Thymus (tissue), 11 donors: Measurements from ENCODE around the gene DUS3L. TPM values are rescaled to one million over a fixed set of nuclear protein-coding genes. Genes with fewer than 3 reads are reported as not detected.
A peak's percentile ranks its signal among the peaks of the same experiment; 100 is the strongest.

ENCODE experiments used
- DNase-seq, 9 donors: peaks; one replicate each; pipeline ENCODE4 v3.0.0-alpha.2; 2013; ENCODE audit warnings: low spot score in 9 of 9, low read depth in 6 of 9, missing footprints in 1 of 9
- H3K27ac ChIP-seq, 2 donors: one replicate each; pipeline ENCODE4 v1.5.1; 2013; ENCODE audit warnings: control low read depth in 1 of 2, low read depth in 1 of 2, low read length in 1 of 2, mild to moderate bottlenecking in 1 of 2, moderate library complexity in 1 of 2
- H3K27me3 ChIP-seq, 2 donors: one replicate each; pipeline ENCODE4 v1.5.1; 2013; ENCODE audit warnings: low read length in 1 of 2; ENCODE audit not compliant: control insufficient read depth in 2 of 2, insufficient read depth in 1 of 2
- H3K36me3 ChIP-seq, 2 donors: one replicate each; pipeline ENCODE4 v1.5.1; 2013; ENCODE audit warnings: low read length in 1 of 2, mild to moderate bottlenecking in 1 of 2, moderate library complexity in 1 of 2; ENCODE audit not compliant: control insufficient read depth in 2 of 2, insufficient read depth in 2 of 2
- H3K4me1 ChIP-seq, 2 donors: one replicate each; pipeline ENCODE4 v1.5.1; 2013; ENCODE audit warnings: low read length in 2 of 2; ENCODE audit not compliant: control insufficient read depth in 2 of 2, insufficient read depth in 2 of 2
- H3K4me3 ChIP-seq, 2 donors: one replicate each; pipeline ENCODE4 v1.5.1; 2013; ENCODE audit warnings: low read length in 2 of 2, control low read depth in 1 of 2, mild to moderate bottlenecking in 1 of 2
- H3K9me3 ChIP-seq, 2 donors: one replicate each; pipeline ENCODE4 v1.5.1; 2013; ENCODE audit warnings: low read length in 1 of 2, mild to moderate bottlenecking in 1 of 2; ENCODE audit not compliant: control insufficient read depth in 2 of 2, insufficient read depth in 1 of 2
- WGBS: extraction: QIAGEN DNeasy Blood & Tissue Kit; methylation state at CpG from one replicate; pipeline ENCODE4 v1.1.7; 2013; 5-methylcytosine and 5-hydroxymethylcytosine counted together
- polyA plus RNA-seq: library from polyadenylated mRNA; stranded (reverse); fragments of 200-250 nt; gene quantifications from one replicate; pipeline ENCODE4 v1.2.3, GENCODE V29; 2013
- total RNA-seq: library from RNA; stranded (reverse); fragments of 120-200 nt; gene quantifications from one replicate; pipeline ENCODE4 v1.2.4, GENCODE V29; 2013
- donor health status: healthy.

Gene DUS3L
- total and polyA plus RNA-seq, 2 donors = 25.2 to 43.9 TPM

DNA sequence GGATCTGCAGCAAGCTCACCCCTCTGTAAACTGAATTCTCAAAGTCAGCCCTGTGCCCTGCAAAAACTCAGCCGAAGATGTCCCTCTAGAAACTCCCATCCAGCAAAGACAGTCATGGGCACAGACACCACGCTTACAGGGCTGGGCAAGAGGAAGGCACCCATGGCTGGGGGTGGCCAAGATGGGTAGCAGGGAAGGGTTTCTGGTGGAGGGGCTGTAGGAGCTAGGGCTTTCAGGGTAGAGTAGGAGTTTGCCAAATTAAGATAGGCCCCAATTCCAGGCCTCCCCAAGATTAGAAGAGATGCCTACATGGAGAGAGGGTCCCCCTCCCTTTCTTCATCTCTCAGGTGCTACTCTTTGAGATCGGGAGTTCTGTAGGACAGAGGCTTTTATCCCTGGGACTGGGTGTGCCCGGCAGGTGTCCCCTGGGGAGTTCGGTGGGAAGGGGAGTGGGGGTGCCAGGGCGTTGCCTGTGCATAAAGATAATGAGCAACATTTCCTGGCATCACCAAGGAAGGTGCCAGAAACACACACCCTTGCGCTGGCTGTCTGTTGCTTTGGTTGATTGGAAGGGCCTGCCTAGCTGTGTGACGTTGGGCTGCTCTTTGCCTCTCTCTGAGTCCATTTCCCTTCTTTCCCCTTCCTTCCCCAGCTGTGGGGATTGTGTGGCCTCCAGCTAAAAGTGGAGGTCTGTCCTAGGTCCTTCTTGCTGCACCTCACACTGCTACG is 23.3 kb upstream of the DUS3L start:
- Histone ChIP-seq H3K36me3 (no peaks in the 10 kb centered on the region), H3K9me3 (no peaks in the 10 kb centered on the region), H3K27ac (no peak overlapping the region), H3K4me3 (no peak overlapping the region), H3K4me1 (no peaks in the 10 kb centered on the region), H3K27me3 (peaks cover 0 to 14% of the 10 kb centered on the region in 2 donors)
- no peak for DNase-seq
- 86% methylated on average over 9 of the region's 9 CpGs for WGBS

DNA sequence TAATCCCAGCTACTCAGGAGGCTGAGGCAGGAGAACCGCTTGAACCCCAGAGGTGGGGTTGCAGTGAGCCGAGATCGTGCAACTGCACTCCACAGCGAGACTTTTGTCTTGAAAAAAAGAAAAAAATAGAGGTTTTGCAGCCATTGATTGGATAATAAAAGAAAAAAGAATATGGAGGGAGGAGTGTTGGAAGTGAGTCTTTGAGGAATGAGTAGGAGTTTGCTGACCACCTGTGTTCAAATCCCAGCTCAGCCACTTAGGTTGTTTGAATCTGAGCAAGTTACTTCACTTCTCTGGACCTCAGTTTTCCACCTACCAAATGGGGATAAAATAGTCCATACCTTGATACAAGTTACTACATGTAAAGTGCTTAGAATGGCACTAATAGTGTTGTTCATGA is 20.2 kb upstream of the DUS3L start:
- no peak overlapping the region for H3K27ac ChIP-seq
- no peaks in the 10 kb centered on the region for H3K36me3 ChIP-seq
- no peak overlapping the region for H3K4me3 ChIP-seq
- peaks cover 4 to 31% of the 10 kb centered on the region in 2 donors for H3K27me3 ChIP-seq
- peaks cover 0 to 4% of the 10 kb centered on the region in 2 donors for H3K9me3 ChIP-seq
- H3K4me1 ChIP-seq = no peaks in the 10 kb centered on the region
- DNase-seq = no peak
- 99% methylated on average over 4 of the region's 4 CpGs for WGBS

DNA sequence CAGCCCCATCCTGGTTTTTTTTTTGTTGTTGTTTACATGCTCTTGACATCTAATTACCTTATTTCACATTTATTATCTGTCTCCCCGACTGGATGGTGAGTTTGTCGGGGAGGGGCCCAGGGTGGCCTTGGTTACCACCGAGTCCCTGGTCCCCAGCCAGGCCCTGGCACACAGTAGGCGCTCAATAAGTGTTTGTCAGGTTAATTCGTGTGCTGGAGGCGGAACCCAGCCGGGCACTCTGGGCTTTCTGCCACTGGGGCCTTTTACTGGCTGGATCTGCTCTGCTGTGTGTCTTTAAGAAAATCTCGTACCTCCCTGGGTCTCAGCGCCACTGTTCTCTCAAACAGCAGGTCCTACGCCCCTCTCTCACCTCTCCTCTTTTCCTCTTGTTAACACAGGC is 18.5 kb upstream of the DUS3L start:
- Histone ChIP-seq H3K4me1 (peaks cover under 1 to 9% of the 10 kb centered on the region in 2 donors), H3K27ac (no peak overlapping the region), H3K36me3 (no peaks in the 10 kb centered on the region), H3K4me3 (no peak overlapping the region), H3K9me3 (peaks cover 0 to 11% of the 10 kb centered on the region in 2 donors), H3K27me3 (peaks cover 21 to 39% of the 10 kb centered on the region in 2 donors)
- DNase-seq = no peak
- 95% methylated on average over 10 of the region's 10 CpGs for WGBS

DNA sequence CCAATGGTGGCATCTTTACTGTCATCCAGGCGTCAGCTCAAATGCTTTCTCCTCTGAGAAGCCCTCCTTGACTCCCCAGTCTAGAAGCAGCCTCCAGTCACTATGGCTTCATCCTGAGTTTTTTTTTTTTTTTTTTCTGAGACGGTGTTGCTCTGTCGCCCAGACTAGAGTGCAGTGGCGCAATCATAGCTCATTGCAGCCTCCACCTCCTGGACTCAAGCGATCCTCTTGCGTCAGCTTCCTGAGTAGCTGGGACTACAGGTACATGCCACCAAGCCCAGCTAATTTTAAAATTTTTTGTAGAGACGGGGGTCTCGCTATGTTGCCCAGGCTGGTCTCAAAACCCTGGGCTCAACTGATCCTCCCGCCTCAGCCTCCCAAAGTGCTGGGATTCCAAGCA is 18.1 kb upstream of the DUS3L start:
- WGBS = 95% methylated on average over 9 of the region's 9 CpGs
- Histone ChIP-seq H3K27ac (no peak overlapping the region), H3K27me3 (peaks cover 25 to 40% of the 10 kb centered on the region in 2 donors), H3K4me3 (no peak overlapping the region), H3K9me3 (peaks cover 0 to 12% of the 10 kb centered on the region in 2 donors), H3K36me3 (no peaks in the 10 kb centered on the region), H3K4me1 (peaks cover 5 to 13% of the 10 kb centered on the region in 2 donors)
- DNase-seq = no peak

DNA sequence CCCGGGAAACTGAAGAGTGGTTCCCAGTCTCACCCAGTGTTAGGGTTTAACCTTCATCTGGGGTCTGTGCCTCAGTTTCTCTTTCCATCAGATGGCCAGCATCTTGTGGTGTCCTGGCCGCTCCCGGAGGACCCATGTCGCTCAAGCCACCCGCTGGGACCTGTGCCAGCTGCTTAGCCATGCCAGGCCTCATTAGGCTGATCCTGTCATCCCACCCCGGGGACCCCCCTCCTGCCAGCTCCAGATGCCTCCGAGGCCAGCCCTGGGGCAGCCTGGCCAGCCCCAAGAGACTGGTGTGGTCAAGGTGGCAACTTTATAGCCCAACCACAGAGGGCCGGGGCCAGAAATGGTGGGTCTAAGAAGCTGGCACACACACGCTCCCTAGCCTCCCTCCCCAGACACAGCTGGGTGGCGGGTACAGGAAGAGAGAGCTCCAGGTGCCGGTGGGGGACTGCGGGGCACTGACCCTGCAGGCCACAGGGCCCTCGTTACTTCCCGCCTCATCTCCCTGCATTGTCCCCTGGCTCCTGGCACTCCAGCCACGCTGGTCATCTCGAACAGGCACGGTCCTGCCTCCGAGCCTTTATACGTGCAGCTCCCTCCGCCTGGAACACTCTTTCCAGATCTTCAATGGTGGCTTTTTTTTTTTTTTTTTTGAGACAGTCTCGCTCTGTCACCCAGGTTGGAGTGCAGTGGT is 17.3 kb upstream of the DUS3L start:
- Histone ChIP-seq H3K4me1 (peaks cover 13 to 21% of the 10 kb centered on the region in 2 donors), H3K4me3 (no peak overlapping the region), H3K27ac (no peak overlapping the region), H3K36me3 (no peaks in the 10 kb centered on the region), H3K9me3 (peaks cover 0 to 12% of the 10 kb centered on the region in 2 donors), H3K27me3 (peaks cover 30 to 47% of the 10 kb centered on the region in 2 donors)
- DNase-seq = no peak
- WGBS = 76% methylated on average over 21 of the region's 21 CpGs

DNA sequence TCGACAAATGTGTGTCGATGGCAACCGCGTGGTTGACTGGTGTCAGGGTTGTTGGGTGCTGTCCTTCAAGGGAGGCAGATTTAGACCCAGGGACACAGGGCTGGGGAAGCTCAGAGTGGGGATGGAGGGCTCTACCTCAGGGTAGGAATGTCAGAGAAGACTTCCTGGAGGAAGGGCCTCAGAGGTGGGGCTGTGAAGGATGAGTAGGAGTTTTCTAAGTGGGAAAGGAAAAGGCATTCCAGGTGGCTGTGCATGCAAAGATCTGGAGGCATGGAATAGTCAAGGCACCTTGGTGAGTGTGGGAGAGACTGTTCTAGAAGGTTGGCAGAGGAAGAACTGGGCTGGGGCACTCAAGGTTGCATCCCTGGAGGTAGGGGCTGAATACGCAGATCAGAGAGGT is 15.9 kb upstream of the DUS3L start:
- 95% methylated on average over 5 of the region's 5 CpGs for WGBS
- Histone ChIP-seq H3K27ac (no peak overlapping the region), H3K9me3 (peaks cover 0 to 12% of the 10 kb centered on the region in 2 donors), H3K27me3 (peaks cover 30 to 58% of the 10 kb centered on the region in 2 donors), H3K4me1 (peaks cover 13 to 27% of the 10 kb centered on the region in 2 donors), H3K36me3 (no peaks in the 10 kb centered on the region), H3K4me3 (no peak overlapping the region)
- no peak for DNase-seq

DNA sequence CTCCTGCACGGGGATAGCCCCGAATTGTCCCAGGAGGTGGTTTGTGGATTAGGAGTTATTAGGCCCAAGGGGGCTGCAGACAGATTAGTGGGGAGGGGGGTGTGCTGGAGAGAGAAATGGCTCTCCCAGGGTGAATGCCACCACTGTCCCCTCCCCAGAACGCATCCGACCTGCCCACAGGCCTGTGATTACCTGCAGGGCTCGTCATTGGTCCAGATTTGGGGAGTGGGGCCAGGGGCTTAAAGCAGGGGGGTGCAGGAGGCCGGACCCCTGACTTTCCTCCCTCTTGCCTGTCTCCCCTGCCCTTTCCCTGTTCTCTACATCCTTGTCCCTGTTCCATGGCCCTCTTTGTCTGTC is 15.1 kb upstream of the DUS3L start:
- Histone ChIP-seq H3K36me3 (no peaks in the 10 kb centered on the region), H3K27me3 (peaks cover 30 to 66% of the 10 kb centered on the region in 2 donors), H3K4me1 (peaks cover 13 to 27% of the 10 kb centered on the region in 2 donors), H3K4me3 (no peak overlapping the region), H3K9me3 (peaks cover 0 to 12% of the 10 kb centered on the region in 2 donors), H3K27ac (no peak overlapping the region)
- DNase-seq = no peak
- 48% methylated on average over 6 of the region's 6 CpGs for WGBS

DNA sequence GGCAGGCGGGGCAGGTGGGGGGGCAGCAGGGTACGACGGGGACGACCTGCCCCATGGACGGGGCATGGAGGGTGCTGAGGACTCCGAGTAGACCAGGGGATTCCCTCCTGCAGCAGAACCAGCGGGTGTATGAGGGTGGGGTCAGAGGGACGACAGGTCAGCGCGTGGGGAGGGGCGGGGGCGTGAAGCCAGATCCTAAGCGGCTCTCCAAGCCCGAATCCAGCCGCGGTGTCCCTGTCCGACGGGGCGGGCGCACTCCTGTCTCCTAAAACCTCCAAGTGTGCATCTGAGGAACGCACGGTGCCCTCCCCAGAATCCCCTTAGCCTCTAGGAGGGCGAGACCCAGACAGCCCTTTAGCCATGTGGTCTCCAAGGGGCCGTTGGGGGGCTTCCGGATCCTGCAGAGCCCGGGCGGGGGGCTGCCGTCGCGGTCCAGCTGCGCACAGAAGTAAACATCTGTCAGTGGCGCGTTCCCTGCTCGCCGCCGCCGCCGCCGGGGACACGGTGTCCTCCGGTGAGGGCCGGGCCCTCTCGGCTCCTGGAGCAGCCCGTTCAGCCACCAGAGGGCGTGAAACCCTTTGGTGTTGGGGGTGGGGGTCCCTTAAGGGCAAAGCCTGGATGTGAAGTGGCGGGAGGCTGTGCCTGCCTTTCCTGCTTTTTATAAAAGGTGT is 14.6 kb upstream of the DUS3L start:
- H3K4me3 ChIP-seq = peak overlapping the region in 1 of 2 donors; percentile 45
- WGBS = 4% methylated on average over 46 of the region's 46 CpGs
- H3K27ac ChIP-seq = no peak overlapping the region
- H3K4me1 ChIP-seq = peaks cover 13 to 27% of the 10 kb centered on the region in 2 donors
- no peaks in the 10 kb centered on the region for H3K36me3 ChIP-seq
- H3K9me3 ChIP-seq = peaks cover 0 to 12% of the 10 kb centered on the region in 2 donors
- H3K27me3 ChIP-seq = peaks cover 30 to 71% of the 10 kb centered on the region in 2 donors
- peak in 2 of 9 donors; percentile 61 to 75 for DNase-seq
